ENCODE results near the gene DPAGT1.
"Not testable (repeated sequence)": the region's sequence is repeated elsewhere in the genome, so short reads cannot be mapped to it uniquely, and the experiment has no call there.

Gene DPAGT1

DNA sequence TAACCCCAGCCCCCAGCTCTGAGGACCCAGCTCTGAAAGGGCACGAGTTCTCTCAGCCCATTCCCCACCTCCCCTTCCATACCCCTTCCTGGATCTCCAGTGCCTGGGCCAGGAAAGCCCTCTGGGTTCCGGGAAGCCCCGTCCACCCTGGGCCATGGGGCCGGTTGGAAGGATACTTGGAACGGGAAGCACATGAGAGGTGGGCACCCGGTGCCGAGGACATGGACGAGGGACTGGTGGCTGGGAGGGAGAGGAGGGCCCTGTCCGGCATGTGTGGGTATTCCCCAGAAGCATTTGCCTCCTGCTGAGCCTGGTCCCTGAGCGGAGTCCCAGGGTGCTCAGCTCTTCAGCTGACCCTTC, 14.6 kb upstream of the DPAGT1 start:
- no peak for DNase-seq

DNA sequence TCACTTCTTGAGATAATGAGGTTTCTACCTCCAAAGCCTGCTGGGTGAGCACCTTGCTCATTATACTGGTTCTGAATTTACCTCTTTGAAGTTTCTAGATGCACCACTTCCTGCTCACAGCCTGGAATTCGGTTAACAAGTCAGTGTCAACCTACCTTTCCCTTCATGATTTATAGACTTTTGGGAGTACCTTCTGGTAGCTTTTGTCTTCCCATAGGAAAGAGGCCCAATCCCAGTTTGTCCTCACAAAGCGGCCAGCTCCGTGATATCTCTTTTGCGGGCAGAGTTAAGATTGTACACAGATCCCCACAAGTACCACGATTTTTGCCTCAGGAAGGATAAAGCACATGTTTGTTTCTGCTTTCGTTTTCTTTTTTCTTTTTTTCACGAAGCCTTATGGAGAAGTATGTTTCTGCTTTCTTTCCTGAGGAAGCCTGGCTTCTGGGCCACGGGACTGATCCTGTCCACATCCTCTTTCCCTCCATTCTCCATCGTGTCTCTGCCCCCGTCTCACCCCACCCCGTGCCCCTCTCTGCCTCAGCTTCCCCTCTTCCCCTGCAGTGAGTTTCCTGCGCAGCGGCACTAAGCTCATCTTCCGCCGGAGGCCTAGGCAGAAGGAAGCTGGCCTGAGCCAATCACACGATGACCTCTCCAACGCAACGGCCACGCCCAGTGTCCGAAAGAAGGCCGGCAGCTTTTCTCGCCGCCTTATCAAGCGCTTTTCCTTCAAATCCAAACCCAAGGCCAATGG, 14.0 kb upstream of the DPAGT1 start:
- DNase-seq, result peak in 11 of 56 donors; percentile 16 to 62 (median 31)

DNA sequence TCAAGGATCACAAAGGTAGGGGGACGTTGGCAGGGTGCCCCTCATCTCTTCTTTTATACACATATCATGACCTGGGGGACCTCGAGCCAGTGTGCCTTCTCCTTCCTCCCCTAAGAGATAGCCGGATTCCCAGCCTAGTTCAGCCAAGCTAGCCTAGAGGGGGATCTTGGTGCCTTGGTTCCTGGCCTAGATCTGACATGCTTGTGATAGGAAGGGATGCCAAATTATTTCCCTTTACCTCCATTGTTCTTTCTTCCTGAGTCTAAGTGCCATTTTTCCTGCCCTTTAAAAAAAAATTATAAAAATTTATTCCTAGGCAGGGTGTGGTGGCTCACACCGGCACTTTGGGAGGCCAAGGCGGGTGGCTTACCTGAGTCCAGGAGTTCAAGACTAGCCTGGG, 12.7 kb upstream of the DPAGT1 start:
- DNase-seq, result no peak

DNA sequence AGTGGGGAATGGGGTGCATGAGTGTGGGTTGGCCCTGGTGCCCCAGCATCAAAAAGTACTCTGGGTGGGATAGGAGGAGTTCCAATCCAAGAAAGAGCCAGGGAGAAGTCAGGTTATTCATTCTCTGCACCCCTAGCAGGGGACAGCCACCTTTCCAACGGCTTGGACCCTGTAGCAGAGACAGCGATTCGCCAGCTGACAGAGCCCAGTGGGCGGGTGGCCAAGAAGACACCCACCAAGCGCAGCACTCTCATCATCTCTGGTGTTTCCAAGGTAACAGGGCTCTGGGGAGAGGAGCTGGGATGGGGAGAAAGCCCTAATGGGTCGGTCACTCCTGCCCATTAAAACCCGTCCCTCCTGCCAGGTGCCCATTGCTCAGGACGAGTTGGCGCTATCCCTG, 12.1 kb upstream of the DPAGT1 start:
- peak in 6 of 56 donors; percentile 16 to 38 (median 20) for DNase-seq

DNA sequence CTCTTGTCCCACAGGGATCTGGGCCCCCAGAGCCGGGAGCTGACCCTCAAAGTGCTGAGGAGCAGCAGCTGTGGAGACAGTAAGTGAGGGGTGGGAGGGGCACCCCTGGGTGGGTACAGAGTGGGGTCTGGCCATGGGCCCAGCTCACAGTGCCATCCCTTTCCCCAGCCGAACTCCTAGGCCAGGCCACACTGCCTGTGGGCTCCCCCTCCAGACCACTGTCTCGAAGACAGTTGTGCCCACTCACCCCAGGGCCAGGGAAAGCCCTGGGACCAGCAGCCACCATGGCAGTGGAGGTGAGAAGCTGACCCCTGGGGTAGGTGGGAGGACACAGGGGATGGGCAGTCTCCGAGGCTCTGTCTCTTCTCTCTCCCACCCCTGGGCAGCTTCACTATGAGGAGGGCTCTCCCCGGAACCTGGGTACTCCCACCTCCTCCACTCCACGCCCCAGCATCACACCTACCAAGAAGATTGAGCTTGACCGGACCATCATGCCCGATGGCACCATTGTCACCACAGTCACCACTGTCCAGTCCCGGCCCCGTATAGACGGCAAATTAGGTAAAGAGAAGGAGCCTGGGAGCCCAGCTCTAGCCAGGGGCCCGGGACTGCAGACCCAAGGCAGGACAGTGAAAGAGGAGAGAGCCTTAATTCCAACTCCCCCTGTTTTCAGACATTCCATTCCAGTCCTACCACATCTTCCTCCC, 10.8 kb upstream of the DPAGT1 start:
- no peak for DNase-seq

DNA sequence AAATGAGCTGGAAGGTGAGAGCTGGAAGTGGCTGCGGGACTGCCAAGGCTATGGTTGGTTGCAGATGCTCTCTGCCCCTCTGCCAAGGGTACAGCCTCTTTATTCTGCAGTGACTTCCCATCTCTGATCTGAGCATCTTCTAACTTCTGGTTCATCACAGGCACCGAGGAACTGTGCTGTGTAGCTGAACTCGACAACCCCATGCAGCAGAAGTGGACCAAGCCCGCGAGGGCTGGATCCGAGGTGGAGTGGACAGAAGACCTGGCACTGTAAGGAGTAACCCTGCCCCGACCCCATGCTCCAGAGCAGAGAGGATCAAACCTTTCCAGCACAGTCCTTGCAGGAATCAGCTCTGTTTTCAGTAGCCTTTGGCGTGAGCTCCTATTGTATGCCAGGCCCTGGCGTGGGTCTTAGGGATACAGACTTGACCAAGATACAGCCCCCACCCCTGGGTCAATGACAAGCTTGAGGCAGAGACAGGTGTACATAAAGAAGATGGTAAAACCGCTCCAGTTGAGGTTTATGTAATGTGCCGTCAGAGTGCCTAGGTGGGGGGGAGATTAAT, 9.8 kb upstream of the DPAGT1 start:
- no peak for DNase-seq

DNA sequence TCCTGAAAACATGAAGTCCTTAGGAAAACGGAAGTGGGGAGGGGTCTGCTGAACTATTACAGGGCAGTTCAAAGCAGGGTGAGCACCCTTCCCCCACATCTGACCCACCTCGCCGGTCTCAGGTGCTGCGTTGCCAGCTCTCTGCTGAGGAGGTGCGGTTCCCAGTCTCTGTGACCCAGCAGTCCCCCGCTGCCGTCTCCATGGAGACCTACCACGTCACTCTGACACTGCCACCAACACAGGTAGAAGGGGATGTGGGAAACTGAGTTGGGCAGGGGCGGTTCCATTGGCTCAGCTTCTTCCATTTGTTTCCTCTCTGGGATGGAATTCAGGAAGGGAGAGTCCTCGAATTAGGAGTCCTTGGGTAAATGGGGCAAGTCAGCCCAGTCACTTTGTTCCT, 8.8 kb upstream of the DPAGT1 start:
- DNase-seq, result no peak

DNA sequence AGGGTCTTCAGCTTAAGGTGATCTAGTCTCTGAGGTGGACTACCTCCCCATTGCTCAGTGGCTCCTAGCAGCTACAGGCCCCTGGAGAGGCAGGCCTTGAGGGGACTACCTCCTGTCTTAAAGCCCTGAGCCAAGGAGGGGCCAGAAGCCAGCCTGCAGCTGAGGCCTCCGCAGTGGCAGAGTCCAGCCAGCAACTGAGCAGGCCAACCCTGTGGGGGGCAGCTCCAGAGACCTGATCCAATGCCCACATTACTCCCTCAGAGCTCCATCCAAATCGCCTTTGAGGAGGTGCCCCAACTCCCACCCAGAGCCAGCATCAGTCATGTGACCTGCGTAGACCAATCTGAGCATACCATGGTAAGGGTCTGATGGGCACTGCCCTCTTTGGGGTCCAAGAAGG, 8.2 kb upstream of the DPAGT1 start:
- no peak for DNase-seq

DNA sequence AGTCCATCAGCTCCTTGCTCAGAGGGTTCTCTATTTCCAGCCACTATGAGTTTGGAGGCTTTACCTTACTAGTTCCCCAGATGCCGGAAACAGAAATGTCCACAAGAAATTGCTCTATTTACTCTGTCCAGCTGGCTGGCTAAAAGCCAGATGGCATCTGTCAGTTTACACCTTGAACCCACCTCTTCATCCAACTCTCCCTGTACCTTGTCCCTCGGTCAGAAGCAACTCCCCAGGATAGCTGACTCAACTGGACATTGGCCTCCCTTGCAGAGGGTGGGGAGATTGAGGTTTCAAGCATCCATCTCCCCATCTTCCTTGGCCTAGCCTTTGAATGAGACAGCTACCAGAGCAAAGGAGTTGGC, 7.2 kb upstream of the DPAGT1 start:
- DNase-seq, result no peak

DNA sequence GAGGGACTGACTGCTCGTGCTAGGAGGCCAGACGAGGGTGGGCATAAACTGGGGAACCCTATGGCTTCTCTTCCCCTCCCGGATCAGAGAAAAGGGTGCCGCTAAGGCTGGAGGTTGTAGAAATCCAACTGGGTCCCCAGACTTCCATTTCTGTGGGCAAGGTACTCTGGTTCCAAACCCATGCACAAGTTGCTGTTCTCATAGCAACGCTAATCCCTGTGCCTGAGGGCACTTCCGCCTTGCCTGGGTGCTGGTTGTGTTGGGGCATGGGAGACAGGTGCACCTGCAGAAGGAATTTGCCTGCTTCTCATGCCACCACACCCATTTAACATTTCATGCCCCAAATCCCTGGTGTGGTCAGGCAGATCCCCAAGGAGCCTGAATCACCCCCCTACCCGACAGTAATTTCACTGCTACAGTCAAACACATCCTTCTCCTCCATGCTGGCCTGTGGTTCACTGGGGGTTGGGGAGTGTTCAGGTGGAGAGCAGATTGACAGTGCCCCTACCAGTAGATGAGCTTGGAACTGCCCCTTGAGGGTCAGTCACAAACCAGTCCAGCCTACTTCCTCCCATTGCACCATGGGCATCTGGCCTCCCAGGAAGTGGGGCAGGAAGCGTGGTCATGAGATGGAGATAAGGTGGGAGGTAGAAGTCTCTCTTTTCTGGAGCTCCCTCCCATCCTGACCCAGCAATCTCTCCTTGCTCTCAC, 6.6 kb upstream of the DPAGT1 start:
- DNase-seq, result peak in 12 of 56 donors; percentile 10 to 65 (median 30)

DNA sequence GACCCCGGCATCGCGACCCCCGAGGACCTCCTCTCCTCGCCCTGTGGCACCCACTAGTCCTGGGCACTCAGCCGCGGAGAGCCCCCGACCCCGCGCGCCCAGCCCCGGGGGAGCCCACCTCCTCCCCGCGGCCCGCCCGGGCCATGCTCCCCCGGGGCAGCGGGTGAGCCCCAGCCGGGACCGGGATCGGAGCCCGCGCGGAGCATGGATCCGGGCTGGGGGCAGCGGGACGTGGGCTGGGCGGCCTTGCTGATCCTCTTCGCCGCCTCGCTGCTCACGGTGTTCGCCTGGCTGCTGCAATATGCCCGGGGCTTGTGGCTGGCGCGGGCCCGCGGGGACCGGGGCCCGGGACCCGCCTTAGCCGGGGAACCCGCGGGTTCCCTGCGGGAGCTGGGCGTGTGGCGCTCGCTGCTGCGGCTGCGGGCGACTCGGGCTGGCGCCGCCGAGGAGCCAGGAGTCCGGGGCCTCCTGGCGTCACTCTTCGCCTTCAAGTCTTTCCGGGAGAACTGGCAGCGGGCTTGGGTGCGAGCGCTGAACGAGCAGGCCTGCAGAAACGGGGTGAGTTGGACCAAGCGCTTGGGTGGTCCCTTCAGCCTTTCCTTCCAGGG, 6.0 kb upstream of the DPAGT1 start:
- DNase-seq, result peak in 2 of 56 donors; percentile 14 to 27

DNA sequence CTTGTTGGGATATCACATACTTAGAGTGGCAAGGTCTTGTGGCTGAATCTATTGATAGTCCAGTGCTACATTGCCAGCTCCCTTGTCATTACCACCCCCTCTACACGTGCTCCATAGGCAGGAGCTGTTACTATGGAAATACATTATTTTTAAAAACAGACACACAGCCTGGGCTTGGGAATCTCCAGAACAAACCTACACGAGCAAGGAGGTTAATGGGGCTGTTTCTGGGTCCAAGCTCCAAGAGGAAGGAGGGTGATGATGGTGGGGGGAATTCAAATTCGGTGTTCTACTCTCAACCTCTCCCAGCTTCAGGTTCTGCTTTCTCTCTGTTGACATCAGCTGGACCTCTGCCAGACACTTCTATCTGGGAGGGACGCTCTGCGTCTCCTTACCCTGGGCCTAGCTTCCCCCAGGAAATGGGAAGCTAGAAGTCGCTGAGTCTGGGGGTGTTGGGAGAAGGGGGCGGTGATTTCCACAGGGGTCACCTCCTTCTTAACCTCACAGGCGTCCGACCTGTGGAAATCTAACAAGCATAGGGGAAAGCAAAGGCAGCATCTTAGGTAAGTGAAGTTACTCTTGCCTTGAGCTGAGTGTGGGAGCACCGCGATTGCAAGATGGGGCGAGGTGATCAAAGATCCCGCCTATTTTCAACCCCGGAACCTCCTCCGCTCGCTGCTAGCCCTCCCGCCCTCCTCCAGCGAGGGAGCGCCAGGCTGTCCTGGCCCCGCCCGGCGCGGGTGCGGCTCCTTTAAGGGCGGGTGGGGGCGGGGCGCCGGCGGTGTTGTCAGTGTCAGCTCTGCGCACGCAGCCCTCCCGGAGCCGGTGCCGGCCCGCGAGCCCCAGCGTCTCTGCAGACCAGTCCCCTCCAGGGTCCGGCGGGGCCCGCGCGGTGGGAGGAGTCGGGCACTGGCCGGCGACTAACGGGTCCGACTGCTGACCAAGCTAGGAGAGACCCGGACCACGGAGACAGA, 5.2 kb upstream of the DPAGT1 start, which contains the start of gene C2CD2L:
TSS of gene C2CD2L (plus strand) at position 781 of the 974 bp plus-strand sequence. CDS start 398 bp downstream, outside the sequence.
- DNase-seq, result peak in 55 of 56 donors; percentile 36 to 95 (median 80)

DNA sequence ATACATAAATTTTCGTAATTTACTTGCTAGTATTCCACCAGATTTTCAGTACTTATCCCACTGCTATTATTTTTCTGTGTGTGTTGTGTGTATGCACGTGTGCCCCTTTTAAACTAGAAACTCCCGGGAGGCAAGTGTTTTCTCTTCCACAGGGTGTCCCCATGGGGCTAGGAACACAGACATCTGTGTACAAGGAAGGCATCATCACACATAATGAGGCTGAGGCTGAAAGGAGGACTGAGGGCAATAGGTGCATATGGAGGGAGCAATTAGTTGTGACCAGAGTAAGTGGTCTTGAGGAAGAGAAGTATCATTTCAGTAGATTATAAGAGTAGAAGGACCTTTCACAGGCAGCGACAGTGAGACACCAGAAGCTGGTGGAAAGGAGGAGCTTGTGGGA, 2.1 kb upstream of the DPAGT1 start:
- DNase-seq, result peak in 4 of 56 donors; percentile 10 to 45 (median 18)

DNA sequence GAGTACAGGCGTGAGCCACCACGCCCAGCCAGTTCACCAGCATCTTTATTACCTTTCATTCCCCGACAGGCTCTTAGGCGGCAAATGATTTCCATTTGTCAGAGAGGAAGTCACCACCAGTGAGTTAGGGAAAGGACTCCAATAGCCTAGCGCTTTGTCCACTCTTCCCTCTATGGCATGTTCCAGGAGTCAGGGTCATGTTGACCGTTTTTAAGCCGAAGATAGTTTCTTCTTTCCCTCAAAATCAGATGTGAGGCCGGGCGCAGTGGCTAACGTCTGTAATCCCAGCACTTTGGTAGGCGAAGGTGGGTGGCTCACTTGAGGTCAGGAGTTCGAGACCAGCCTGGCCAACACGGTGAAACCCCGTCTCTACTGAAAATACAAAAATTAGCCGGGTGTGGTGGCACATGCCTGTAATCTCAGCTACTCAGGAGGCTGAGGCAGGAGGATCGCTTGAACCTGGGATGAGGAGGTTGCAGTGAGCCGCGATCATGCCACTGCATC, 1.6 kb upstream of the DPAGT1 start:
- DNase-seq, result not testable (repeated sequence)

DNA sequence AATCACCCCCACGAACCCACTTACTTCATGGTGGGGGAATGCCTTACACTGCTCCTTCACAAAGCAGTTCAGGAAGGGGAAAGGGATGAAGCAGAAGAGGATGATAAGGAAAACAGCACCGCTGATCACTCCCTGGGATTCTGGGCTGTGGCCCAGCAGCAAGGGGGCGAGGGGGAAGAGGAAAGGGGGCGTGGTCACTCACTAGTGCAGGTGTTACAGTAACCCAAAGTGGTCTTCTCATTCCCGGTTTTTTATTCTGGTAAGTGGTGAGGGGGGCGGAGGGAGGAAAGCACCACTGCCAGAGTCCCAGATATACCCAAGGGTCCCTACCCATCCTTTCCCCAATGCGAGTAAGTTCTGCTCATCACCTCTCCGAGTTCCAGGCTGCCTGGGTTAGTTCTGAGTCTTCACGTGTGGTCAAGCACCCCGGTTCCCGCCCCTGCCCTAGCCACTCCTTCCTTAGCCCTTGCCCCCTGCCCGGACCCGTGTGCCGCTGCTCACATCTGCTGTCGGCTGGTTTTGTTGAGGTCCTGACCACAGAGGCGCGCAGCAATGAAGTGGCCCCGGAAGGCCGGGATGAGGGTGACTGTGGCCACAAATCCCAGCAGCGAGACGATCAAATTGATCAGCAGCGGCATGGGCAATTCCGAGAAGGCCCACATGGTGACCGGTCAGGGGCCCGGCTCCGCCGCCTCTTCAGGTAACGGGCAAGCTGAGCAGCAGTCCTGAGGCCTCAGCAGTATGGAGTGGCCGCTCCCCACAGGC, 477 bp downstream of the DPAGT1 start:
- no peak for DNase-seq

DNA sequence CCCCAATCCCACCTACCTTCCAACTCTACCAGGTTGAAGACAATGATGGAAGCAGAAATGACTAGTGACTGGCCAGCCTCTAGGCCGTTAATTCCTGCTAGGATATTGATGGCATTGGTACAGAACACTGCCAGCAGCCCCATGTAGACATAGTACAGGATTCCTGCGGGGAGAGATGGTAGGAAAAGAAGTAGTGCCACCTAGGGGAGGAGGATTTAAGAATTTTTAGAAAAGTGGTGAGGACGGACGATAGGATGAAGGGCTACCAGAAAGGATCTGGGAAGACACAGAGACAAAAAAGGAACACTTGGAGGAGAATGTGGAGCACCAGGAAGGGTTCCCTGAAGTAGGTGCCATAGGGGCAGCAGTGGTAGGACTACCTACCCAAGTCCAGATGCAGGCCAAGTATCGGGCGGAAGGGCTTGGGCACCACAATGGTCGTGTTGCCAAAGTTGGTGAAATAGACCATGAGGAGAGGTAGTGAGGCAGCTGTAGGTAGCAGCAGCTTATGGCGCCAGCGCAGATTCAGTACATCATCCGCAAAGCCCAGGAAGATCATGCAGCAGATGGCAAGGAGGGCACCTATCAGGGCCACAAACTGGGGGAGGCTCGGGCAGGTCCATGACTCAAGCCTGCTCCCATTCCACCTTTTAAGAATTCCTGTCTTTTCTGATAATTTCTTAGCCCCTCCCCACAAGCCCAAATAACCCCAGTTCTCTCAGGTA, 1.2 kb downstream of the DPAGT1 start:
- DNase-seq, result peak in 1 of 56 donors; percentile 8

DNA sequence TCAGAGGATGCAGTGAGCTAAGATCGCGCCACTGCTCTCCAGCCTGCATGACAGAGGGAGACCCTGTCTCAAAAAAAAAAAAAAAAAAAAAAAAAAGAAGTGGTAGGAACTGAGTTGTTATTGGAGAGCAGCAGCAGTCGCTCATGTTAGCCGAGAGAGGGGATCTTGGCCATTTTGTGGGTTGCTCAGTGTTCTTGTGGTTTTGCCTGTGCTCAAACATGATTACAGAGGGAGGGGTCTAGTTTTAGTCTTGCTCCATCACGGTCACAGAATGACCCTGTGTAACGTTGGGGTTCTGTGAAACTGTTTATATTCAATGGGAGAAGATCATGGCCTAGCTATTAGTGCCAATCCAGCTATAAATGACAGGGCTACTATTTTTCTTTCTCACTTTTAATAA, 1.9 kb downstream of the DPAGT1 start:
- DNase-seq, result no peak

Data from amygdala (tissue), 56 donors.